ENCODE measurements around the gene HOXA1. TPM values are rescaled to one million over a fixed set of nuclear protein-coding genes. Genes with fewer than 3 reads are reported as not detected.
A peak's percentile ranks its signal among the peaks of the same experiment; 100 is the strongest.

The HOXA1 gene
- total and polyA plus RNA-seq, 2 of the 8 experiments (the other 6 are each of a cell fraction or from before 2014, with no cell fraction given): not detected

DNA sequence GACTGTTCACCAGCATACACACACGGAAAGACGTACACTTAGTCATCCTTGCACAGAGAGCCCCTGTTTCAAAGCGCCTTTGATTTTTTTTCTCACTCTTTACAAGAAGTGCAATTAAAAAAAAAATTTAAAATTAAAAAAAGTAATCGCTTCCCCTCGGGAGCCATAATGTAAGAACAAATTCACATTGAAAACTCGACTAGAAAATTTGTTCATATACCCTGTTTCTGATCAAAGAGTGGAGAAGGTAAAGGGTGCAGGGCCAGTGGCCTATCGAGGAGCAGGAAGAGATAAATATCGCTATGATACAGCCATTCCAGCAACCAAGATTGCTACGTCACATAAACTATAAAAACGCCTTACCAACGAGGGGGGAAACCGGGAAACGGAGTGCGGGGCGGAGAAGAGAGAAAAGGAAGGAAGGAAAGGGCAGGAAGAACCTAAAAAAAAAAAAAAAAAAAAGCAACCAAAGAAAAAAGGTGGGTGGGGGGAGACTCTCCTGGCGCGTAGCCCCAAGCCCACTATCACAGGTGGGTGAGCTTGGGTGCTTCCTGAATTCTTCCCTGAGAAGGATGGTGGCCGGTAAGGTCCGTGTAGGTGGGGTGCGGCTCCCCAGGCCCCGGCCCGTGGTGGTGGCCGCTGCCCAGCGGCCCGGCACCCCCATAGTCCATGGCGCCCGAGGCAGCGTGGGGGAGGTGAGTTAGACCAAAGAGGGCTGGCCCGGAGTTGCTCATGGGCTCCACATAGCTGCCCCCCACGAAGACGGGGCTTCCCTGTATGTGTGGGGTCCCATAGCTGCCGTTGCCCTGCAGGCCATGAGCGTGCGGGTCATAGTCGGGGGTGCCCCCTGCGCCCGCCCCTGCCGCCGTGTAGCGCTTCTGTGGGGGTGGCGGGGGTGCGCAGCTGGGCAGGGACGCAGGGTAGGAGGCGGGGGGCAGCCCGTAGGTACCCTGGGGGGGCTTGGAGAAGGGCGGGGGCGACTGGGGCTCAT lies 11.9 kb upstream of the HOXA1 start:
- peaks cover 0 to 8% (median 0%) of the 10 kb centered on the region in 4 experiments; a peak in 2 of 8 replicates for H3K36me3 ChIP-seq (ENCODE audit: control insufficient read depth in 2 of 4, insufficient read depth in 4 of 4, low read length in 3 of 4)
- no peak overlapping the region for H2BK5ac ChIP-seq (ENCODE audit: low read depth, low read length)
- H4K91ac ChIP-seq (replicated peaks; ENCODE audit: insufficient read length, low read length): no peak overlapping the region
- H3K27me3 ChIP-seq (replicated peaks in 1 of 4; ENCODE audit: control insufficient read depth in 3 of 4, extremely low read depth in 1 of 4, insufficient read depth in 3 of 4, low read length in 3 of 4): peaks cover 95 to 100% (median 99%) of the 10 kb centered on the region in 4 experiments
- 9% methylated on average over 28 of the region's 47 CpGs; no CpG with 5 or more reads in 1 of the 2 experiments for WGBS, 2 experiments (ENCODE audit: extremely low coverage in 1 of 2, insufficient coverage in 1 of 2, insufficient read length in 1 of 2, insufficient replicate concordance in 2 of 2, low coverage in 1 of 2, low lambda C conversion rate in 2 of 2, missing lambda C conversion rate in 1 of 2)
- H3K4ac ChIP-seq (replicated peaks; ENCODE audit: insufficient read length, low read depth, low read length): no peak overlapping the region
- peaks cover 22 to 34% of the 10 kb centered on the region in 2 experiments for H4K20me1 ChIP-seq (replicated peaks in 1 of 2; ENCODE audit: control insufficient read depth in 1 of 2, insufficient read depth in 2 of 2, low read length in 2 of 2)
- no peak overlapping the region for H2AK5ac ChIP-seq (ENCODE audit: low read depth, low read length)
- no peak overlapping the region for H2AFZ ChIP-seq (ENCODE audit: low read length)
- no peak overlapping the region for H4K8ac ChIP-seq (ENCODE audit: extremely low read depth, insufficient read depth, low read length)
- no peak overlapping the region for H2BK12ac ChIP-seq (ENCODE audit: low read depth, low read length)
- H3K79me1 ChIP-seq (ENCODE audit: low read depth, low read length): no peaks in the 10 kb centered on the region
- H2BK120ac ChIP-seq (replicated peaks; ENCODE audit: low read depth, low read length): no peak overlapping the region
- no peak overlapping the region for H3K14ac ChIP-seq (ENCODE audit: insufficient read length)
- H2BK15ac ChIP-seq (ENCODE audit: low read length): no peak overlapping the region
- H2BK20ac ChIP-seq (ENCODE audit: low read length): no peak overlapping the region
- peak overlapping the region; percentile 54 to 65 for H3K4me2 ChIP-seq (ENCODE audit: insufficient read depth in 1 of 2, low read depth in 2 of 2, low read length in 2 of 2)
- peak overlapping the region in 1 of 4 experiments; percentile 45; a peak in 2 of 8 replicates for H3K4me3 ChIP-seq (ENCODE audit: extremely low read depth in 1 of 4, insufficient read depth in 2 of 4, low read depth in 3 of 4, low read length in 4 of 4)
- no peak overlapping the region for H4K5ac ChIP-seq (ENCODE audit: insufficient read length, low read depth, low read length)
- peaks cover 0 to 15% (median 7%) of the 10 kb centered on the region in 4 experiments; a peak in 5 of 7 replicates for H3K4me1 ChIP-seq (replicated peaks in 1 of 4; ENCODE audit: control insufficient read depth in 3 of 4, insufficient read depth in 4 of 4, low read length in 3 of 4)
- no peaks in the 10 kb centered on the region for H3K79me2 ChIP-seq (ENCODE audit: control insufficient read depth in 1 of 2, insufficient read depth in 2 of 2, low read length in 2 of 2)
- no peak overlapping the region for H3K23ac ChIP-seq (ENCODE audit: insufficient read length)
- no peak overlapping the region; the same call in 1 of the 2 replicates for H3K18ac ChIP-seq (ENCODE audit: extremely low read depth, low read length)
- H3K56ac ChIP-seq (replicated peaks; ENCODE audit: insufficient read length, low read depth, low read length): no peak overlapping the region
- CTCF ChIA-PET (ENCODE audit: partially characterized antibody): interaction anchor here (0.9 to 4.1 kb wide), 7 partner anchors 11 to 49 kb away, joined by 3 to 14 read pairs (median 6); partner anchors contain the start of genes HOXA5 and HOXA7
- no peaks in the 10 kb centered on the region for H3K9me3 ChIP-seq (ENCODE audit: insufficient read depth in 2 of 2, low read depth in 1 of 2, low read length in 1 of 2)
- no peak overlapping the region for H3K9ac ChIP-seq (replicated peaks in 1 of 4; ENCODE audit: extremely low read depth in 1 of 4, low read depth in 3 of 4, low read length in 3 of 4)
- H3K23me2 ChIP-seq (ENCODE audit: low read depth, low read length): no peaks in the 10 kb centered on the region
- no peak overlapping the region for H3K27ac ChIP-seq (ENCODE audit: low read depth, low read length)
- POLR2A ChIA-PET (ENCODE audit: partially characterized antibody): interaction anchor here (1.2 kb wide), 1 partner anchor 12 kb away, joined by 3 read pairs; no protein-coding TSS in a partner anchor
- no peak for FAIRE-seq
- no peak for DNase-seq (ENCODE audit: low read depth in 1 of 2, low spot score in 2 of 2)
- TF ChIP-seq EZH2 (IDR thresholded peaks at IDR 0.05; ENCODE audit: low read depth, low read length, severe bottlenecking): peak; percentile 96
- no peak for TF ChIP-seq GABPA (IDR thresholded peaks at IDR 0.05; ENCODE audit: borderline replicate concordance, insufficient read depth, low read length)
- TF ChIP-seq RXRA (IDR thresholded peaks at IDR 0.05; ENCODE audit: insufficient read depth, low read depth, low read length): no peak
- no peak for TF ChIP-seq PHF8 (conservative IDR thresholded peaks at IDR 0.05; ENCODE audit: low read depth, low read length)
- peak; percentile 17 for TF ChIP-seq CTBP2 (IDR thresholded peaks at IDR 0.05; ENCODE audit: borderline replicate concordance, insufficient read depth, insufficient read length, low read length)
- TF ChIP-seq CBX8 (IDR thresholded peaks at IDR 0.05; ENCODE audit: borderline replicate concordance, low read depth, low read length): peak; percentile 89; the same call in 1 of the 2 replicates
- peak; percentile 95 for TF ChIP-seq RNF2 (IDR thresholded peaks at IDR 0.05; ENCODE audit: borderline replicate concordance, low read depth, low read length, missing control alignments, poor library complexity, severe bottlenecking)
- no peak for TF ChIP-seq SP4 (IDR thresholded peaks at IDR 0.05; ENCODE audit: low read length)
- TF ChIP-seq TAF7 (optimal IDR thresholded peaks at IDR 0.05; ENCODE audit: borderline replicate concordance, low read depth, low read length): no peak
